GM19372 (cell line): ENCODE data around the gene TMEFF2.

Experiments used
- ATAC-seq: cut with Tn5 transposase; IDR thresholded peaks from one replicate; pipeline ENCODE4 v1.9.1; 2021; ENCODE audit warnings: mild to moderate bottlenecking, low read depth, moderate library complexity; ENCODE audit not compliant: unreplicated experiment

The TMEFF2 gene

DNA sequence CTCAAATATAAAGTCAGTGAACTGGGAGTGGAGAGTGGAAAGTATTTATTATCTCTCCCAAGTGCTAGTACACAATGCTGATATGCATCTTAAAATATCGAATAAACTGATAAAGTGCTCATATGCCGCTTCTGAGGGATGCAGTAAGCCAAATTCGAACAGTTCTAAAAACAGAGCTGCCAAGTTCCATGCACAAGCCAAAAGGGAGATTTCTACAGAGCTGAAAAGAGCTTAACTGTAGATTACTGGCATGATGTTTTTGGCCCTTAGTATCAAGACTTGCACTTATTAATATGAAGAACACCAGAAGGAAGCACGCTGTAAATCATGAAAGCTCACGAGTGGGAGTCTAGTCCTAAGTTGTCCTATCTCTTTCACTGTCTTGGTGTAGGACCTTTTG lies 7.9 kb downstream of the TMEFF2 start:
- no peak for ATAC-seq

DNA sequence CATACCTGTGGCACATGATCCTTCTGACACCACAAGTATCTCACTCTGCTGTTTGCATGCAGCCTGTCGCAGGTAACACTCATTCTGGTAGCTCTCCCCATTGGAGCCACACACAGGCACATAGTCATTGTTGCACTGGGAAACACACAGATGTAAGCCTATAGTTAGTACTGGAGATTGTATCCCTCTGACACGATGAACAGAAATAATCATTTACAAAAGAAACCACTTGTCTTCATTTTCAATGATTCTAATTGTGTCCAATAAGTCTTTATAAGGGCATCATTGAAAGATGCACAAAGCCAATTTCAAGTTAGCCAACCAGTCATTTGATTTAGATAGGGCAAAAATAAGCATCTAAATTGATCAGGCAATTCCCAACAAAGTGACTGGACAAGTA lies 10.4 kb downstream of the TMEFF2 start:
- no peak for ATAC-seq

DNA sequence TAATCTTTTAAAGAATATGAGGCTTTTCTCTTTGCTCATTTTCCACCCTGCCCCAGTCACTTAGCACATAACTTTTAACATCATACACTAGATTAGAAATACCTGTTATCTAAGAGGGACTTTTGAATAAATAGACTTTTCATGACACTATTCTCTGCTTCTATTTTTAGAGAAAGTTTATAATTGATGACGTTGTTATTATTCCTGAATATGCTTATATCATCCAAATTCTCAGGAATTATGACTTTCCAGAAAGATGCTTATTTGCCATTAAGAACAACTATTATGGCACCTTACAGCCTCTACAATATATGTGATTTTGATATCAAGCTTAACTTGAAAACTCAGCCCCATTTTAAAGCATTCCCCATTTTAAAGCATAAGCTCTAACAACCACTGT lies 11.4 kb downstream of the TMEFF2 start:
- no peak for ATAC-seq

DNA sequence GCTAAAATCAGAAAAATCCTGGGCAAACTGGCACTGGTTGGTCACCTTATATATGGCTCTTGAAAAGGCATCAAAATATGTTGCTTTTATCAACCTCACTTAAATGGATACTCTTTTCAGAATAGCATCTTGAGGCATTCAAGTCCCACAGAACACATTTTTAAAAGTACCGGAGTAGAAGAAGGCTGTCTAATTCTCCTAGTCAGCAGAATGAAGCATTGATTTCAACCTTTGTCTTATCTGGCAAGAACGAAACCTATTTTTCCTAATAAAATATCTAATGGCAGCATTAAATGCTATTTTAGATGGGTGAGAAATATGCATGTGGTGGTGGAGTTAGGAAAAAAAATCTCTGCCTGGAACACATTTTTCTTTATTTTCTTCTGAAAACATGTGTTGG lies 27.8 kb downstream of the TMEFF2 start:
- ATAC-seq = no peak

DNA sequence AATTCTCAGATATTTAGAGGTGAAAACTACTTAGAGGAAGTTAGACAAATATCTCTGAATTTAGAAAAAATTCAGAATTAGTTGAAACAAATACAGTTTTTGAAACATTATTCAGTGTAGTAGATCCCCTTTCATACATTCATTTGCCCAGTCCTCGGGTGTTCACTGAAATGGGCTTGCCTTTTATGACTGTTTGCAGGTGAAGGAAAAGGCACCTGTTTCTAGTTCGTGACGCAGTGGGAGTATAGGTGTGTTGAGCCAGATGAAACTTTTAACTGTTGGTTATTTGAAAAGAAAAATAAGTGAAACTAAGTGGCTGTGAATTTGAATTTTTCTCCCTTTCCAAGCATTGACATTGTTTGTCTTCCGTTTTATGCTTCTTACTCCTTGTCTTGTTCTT lies 28.9 kb downstream of the TMEFF2 start:
- ATAC-seq = no peak

DNA sequence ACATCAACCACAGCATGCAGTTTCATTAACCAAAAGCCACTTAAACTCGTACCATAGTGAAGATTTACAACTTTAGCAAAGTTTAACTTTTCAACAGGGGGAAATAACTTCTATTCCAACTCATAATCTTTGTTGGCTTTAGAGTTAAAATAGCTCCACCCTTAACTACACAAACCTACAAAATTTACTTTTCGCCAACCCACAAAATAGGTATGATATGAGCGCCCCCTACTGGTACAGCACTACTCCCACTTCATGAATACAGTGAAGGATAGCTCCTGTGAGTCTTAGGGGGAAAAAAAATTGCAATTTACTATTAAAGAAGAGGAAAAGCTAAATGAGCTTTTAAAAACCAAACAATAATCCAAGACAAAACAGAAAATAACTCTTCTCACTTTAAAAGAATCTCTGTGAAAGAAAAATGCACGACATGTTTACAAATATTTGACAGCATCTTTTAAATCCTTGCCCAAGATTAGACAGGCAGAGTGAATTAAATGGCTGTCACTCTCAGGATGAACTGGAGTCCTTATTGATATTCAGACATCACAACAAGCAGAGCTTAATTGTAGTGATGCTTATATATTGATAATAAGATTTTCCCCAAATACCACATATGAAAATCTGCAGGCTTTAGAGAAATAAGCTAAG lies 32.2 kb downstream of the TMEFF2 start:
- peak; percentile 75 for ATAC-seq

DNA sequence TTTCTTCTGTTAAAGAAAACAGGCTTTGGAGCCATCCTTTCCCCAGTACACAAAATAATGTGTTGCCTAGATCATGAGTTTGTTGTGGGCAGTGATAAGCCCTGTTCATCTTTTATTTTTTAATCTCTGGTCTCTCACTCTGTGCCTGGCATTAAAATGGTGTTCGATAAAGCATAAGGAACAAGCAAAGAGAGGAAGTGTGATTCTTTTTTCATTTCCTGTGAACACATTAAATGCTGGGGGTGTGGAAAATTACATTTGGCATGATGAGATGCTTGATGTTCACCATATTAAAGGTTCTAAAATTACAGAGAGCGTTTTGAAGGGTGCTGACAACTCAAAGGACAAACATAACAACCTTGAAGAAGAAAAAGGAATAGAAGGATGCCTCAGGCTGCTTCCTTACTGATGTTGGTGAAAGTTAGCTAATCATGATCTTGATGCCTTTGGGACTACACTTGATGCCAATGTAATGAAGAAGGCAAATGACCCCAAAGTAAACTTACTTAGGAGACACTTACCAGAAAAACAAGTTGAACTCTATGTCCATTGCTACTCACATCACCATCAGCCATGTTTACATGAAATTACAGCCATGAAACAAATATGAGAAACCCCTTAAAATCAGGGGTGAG lies 33.0 kb downstream of the TMEFF2 start:
- no peak for ATAC-seq

DNA sequence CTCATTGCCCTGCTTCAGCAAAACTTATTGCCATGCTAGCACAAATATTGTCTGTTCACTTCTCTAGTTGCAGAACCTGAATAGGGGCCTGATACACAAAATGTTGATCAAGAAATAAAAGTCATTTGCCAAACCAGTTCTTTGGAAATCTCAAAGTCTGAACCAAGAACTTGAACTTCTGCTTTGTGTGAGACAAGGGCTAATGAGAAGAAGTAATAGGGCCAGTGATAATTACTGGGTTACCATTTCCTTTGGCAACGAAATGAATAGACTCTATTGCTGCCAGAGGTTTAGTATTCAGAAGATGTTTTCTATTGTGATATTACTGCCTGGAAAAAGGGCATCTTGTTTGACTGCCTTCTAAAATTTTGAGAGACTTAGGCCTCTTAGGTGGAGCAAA lies 35.0 kb downstream of the TMEFF2 start:
- ATAC-seq = no peak

DNA sequence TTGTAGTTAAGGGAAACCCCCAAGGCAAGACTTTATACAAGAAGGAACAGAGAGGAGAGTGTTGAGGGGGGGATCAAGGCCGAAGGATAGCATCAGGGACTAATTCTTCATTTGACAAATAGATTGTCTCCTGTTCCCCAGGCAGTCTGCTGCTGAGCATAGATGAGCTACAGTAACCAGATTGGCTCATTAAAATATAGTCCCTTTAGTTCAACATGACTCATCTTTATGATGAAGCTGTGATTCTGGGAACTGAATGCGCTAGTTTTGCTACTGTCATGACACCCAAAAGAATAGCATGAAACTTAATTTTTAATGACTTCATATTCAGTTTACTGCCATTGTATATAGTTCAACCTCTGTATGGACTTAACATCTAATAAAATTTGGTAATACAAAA lies 35.5 kb downstream of the TMEFF2 start:
- no peak for ATAC-seq

DNA sequence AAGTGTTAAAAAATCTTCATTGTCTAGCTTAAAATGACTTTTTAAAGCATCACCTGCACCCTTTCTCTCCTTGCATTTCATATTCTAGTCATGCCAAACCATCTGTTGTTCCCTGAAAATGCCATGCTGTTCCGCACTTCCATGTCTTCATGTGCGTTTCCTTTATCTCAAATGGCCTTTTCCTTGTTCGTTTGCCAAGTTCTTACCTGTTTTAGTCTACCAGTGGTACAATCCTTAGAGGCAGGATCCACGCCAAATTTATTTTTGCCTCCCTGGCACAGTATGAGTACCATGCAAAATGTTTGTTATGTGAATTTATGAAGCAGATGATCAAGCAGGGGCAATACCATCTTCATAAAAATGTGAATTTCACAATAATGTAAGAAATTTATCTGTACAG lies 37.0 kb downstream of the TMEFF2 start:
- no peak for ATAC-seq

DNA sequence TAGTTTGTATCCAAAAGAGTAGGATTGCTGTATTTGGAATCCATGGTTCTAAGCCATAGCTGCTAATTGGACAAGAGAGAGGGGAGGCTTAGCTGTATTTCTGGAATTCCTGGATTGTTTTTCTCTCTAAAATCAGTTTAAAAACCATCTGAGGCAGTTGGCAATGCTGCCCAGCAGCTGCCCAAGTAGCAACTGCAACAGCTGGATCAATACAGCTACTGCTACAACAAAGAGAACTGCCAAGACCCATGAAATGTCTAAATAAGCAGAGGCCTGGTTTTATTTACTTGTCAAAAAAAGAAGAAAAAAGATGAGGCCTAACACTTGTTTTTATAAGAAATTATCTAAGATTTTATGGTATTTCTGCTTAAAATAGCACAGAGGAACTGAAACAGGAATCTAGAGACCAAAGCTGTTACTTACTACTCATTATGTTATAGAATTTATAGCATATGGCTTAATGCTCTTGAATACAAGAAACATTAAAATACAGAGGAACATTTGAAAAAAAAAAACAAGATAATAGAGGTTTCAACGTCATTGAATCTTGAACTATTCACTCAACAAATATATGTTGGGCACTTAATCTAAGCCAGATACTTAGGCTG lies 39.1 kb downstream of the TMEFF2 start:
- no peak for ATAC-seq

DNA sequence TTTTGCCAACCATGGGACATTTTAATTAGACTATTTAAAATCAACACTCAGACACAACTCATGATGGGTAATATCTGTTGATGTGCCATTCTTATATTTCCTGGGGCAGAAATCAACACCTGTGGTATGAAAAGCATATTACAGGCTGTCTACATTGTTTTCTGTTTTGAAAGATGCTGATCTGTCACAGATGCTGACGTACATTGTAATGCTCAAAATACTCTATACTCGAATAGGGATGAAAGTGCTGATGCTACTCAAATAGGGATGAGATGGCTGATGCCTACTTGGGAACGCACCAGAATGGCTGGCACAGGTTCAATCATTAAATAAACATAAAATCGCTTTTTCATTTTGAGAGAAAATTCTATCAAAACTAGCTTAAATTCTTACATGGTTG lies 41.2 kb downstream of the TMEFF2 start:
- ATAC-seq = no peak

DNA sequence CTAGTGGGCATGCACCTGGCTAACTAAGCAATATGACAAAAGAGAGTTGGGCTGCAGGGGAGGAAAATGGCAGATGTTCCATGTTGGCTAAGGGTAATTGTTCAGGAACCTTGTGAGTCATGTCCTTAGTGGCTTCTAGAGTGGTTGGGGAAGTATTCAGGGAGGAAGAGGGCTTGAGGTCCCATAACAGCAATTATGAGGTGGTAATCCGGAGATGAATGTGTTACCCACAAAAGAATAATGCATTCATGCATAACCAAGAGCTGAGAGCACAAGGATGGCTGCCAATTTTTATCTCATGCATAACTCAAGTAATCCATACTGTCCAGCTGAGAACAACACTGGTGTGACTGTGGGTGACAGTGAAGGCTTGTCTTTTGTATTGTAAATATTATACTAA lies 42.9 kb downstream of the TMEFF2 start:
- ATAC-seq = no peak

DNA sequence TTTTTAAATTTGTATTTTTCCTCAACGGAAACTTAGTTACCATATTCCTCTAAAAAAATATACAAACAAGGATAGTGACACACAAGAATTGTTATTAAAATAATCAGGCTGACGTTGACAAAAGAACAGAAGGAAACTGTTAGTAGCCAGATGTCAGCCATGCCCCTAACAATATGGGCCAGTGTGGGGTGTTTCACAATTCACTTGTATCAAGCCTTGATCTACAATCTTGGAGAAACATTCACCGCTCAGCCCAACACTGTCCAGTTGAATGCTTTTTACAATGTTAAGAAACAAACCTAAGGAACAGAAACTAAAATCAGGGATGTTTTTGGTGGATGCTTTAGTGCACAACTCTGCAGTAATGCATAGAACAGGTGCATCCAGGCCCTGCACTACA lies 44.6 kb downstream of the TMEFF2 start:
- no peak for ATAC-seq

DNA sequence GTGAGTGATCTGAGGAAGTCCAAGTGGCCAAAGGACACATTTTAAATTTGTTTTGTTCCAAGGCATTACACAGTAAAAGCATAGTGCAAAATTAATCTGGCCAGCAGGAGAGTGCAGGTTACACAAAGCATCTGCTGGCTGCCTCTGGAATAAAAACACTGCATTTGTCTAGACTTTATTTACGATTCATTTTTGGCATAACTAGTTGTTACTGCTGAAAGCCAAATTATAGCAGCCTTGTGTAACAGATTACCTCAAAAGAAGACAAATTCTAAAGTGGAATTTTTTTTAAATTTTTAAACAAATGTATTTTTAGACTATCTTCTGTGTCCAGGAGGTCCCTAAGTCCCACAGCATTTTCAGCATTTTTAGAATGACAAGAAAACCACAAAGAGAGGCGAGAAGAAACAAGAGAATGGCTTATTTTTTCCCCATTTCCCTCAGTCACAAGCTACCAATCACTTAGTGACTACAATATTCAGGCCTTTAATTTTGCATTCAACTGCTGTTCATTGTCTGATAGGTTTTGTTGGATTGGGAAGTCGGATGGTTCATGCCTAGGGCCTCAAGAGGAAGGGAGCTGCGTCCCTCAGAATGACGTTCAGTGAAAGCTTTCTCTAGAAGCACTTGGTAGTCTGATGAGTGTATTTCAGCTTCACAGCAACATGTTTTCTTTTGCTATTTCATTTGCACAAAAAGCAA lies 46.0 kb downstream of the TMEFF2 start:
- ATAC-seq = no peak

DNA sequence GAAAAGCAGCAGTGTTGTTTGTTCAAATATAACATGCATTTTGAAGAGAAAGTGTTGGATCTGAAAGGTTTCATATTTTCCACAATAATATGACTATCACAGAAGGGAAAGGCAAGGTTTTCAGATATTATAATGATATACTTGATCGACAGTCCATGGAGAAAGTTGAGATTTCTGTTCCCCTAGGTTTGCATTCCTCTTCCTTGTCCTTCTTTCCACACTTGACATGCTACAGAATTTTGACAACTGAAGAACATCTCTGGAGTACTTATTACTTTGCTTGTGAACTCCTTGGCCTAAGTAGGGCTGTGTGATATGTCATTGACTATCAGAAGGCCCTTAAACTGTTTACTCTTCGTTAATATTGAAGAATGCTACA lies 46.5 kb downstream of the TMEFF2 start:
- no peak for ATAC-seq

DNA sequence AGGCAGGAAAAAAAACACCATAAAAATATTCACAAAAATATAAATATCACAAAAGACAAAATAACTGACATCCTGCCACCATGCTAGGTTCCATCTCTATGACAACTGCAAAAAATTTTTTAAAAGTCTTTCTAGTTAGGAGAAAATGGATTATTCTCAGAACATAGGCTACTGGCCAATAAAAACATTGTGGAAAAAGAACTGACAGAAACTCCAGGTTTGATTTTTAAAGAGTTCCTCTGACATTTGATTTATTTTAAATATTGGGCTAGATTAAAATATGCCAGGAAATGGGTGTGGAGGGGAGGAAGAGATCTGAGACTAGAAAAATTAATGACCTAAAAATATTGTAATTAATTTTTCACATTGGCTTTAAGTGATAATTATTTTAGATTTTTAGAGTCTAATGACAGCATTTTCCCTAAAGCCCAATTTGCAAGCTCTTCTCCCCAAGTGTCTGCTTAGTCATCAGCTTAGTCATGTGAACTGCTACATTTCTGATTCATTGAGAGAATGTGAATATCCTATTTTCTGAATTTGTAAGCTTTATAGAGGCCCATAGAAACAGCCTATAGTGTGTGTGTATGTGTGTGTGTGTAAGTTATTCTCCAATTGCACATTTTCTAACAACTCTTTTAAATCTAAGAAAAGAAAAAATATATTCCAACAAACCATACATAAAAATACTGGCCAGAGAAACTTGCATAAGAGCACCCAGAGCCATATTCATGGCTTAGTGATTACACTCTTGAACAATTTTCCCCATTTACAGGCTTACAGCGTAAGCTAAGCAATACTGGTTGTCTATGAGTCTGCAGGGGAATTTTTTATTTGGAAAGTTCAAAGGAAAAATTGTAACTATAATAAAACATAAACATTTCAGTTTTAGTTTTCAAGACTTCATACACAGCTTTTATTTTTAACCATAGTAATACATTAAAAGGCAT lies 48.4 kb downstream of the TMEFF2 start:
- no peak for ATAC-seq

DNA sequence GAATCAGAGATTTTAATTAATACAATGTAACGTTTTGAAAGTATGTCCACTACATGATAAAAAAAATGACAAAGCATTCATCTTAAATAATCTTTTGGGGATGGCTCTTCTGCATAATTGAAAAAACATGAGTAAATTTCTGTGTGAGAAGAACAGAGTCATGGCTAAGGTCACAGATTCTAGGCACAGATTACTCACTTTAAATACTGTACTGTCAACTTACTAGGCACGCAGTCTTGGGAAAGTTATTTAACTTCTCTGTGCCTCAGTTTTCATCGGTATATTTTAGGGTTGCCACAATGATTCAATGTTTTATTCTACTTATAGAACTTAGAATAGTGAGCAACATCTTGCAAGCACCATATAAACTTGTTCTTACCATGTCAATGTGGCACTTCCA lies 49.2 kb downstream of the TMEFF2 start:
- ATAC-seq = no peak

DNA sequence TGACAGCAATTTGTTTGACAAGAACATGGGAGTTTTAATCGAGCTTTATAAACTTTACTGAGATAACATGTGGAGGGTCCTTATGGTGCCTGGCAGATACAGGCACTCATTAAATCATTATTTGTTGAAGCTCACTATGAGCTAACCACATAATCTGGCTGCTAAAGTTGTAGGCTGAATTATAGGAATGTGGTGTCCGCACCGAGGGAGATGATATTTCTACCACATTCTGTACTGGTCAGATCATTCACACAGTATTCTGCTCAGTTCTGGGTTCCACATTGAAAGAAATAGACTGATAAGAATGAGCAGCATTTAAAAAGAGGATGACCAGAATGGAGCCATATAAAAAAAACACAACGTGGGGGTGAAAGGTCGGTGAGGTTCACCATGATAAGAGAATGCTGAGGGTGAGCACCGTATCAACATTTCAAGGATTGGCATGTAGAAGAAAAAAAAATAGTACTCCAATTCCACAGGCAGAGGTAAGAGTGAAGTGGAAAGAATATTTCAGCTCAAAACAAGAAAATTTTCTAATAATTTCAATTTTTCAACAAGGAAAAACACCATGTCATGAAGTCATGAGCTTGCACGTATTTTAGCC lies 54.4 kb downstream of the TMEFF2 start:
- ATAC-seq = no peak

DNA sequence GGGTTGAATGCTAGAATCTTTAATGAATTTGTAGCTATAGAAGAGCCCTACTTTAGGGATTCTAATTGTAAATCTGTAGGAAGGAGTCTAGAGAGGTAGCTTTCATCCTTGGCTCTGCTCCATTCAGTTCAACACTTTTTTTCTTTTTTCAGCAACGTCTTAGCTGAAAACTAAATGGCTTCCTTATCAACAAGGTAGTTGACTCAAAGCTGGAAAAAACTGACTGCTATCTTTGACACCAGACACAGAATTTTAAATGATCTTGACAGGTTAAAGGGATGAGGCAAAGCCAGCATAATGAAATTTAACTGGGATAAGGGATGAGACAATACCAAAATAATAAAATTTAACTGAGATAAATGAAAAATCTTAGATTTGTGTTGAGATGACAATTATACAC lies 54.9 kb downstream of the TMEFF2 start:
- no peak for ATAC-seq
